IPS DF 6.9 (cell line): ENCODE results near the gene DIP2C.
"Not testable (repeated sequence)": the region's sequence is repeated elsewhere in the genome, so short reads cannot be mapped to it uniquely, and the experiment has no call there.

Experiments
- DNase-seq: peaks from one replicate; pipeline ENCODE4 v3.0.0-alpha.2; 2013; ENCODE audit warnings: low read depth, low spot score
- H3K27ac ChIP-seq: one replicate; pipeline ENCODE4 v1.5.1; 2013; ENCODE audit warnings: low read length, control low read depth
- H3K27me3 ChIP-seq: 2 replicates; pipeline ENCODE4 v1.6.1; 2013; ENCODE audit warnings: mild to moderate bottlenecking, low read length; ENCODE audit not compliant: control insufficient read depth, insufficient read depth
- H3K36me3 ChIP-seq: 2 replicates; pipeline ENCODE4 v1.6.1; 2013; ENCODE audit warnings: low read length; ENCODE audit not compliant: control insufficient read depth, insufficient read depth
- H3K4me1 ChIP-seq: 2 replicates; pipeline ENCODE4 v1.6.1; 2013; ENCODE audit warnings: low read length; ENCODE audit not compliant: control insufficient read depth, insufficient read depth
- H3K4me3 ChIP-seq: 2 replicates; pipeline ENCODE4 v1.5.1; 2013; ENCODE audit warnings: mild to moderate bottlenecking, low read length
- H3K9me3 ChIP-seq: 2 replicates; pipeline ENCODE4 v1.6.1; 2013; ENCODE audit warnings: low read length, inconsistent platforms; ENCODE audit not compliant: control insufficient read depth, insufficient read depth
- WGBS: extraction: QIAGEN DNeasy Blood & Tissue Kit; methylation state at CpG from one replicate; pipeline ENCODE4 v1.1.7; 2013; ENCODE audit warnings: mixed read lengths, missing lambda C conversion rate; ENCODE audit not compliant: insufficient read length, insufficient coverage; 5-methylcytosine and 5-hydroxymethylcytosine counted together

Gene DIP2C

DNA sequence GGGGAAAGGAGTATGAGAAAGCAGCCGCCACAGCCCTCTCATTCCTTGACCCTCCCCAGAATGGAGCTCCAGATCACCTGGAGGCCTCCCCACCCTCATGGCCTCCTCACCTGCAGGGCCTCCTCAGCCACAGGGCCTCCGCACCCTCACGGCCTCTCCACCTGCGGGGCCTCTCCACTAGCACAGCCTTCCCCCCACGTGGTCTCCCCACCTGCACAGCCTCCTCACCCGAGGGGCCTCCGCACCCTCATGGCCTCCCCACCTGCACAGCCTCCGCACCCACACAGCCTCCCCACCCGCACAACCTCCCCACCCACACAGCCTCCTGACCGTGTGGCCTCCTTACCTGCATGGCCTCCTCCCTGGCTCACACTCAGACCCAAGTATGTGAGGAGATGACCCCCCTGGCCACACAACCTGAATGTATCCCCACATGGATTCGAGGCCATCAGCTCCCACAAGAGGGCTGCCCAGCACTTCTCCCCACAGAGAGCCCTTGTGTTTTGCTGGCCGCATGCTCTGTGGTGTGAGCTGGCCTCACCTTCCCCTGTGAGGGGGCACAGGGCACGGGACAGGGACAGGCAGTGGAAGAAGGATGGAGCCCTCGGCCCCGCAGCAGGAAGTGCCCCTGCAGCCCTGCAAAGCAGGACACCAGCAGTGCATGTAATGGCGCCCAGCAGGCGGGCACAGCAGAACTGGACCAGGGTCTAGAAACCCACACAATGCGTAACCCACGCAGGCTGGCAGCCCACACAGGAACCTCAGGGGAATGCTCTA is 3.1 kb downstream of the DIP2C start:
- DNase-seq = no peak
- H3K4me3 ChIP-seq = no peak overlapping the region
- H3K27me3 ChIP-seq = peaks cover 5% of the 10 kb centered on the region; the same call in 1 of the 2 replicates
- no CpG with 5 or more reads among the region's 19 CpGs for WGBS
- no peaks in the 10 kb centered on the region for H3K36me3 ChIP-seq
- H3K9me3 ChIP-seq = no peaks in the 10 kb centered on the region
- no peak overlapping the region for H3K27ac ChIP-seq
- H3K4me1 ChIP-seq = no peaks in the 10 kb centered on the region; the same call in 1 of the 2 replicates

DNA sequence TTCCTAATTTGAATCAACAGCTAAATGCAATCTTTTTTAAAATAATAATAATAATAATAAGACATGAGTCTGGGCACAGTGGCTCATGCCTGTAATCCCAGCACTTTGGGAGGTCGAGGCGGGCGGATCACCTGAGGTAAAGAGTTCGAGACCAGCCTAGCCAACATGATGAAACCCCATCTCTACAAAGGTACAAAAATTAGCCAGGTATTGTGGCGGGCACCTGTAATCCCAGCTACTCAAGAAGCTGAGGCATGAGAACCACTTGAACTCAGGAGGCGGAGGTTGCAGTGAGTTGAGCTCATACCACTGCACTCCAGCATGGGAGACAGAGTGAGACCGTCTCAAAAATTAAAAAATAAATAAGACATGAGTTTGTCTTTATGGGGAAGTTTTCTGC is 3.9 kb downstream of the DIP2C start:
- WGBS = no CpG with 5 or more reads among the region's 7 CpGs
- H3K9me3 ChIP-seq = no peaks in the 10 kb centered on the region
- H3K27me3 ChIP-seq = peaks cover 2% of the 10 kb centered on the region; the same call in 1 of the 2 replicates
- no peak for DNase-seq
- H3K36me3 ChIP-seq = no peaks in the 10 kb centered on the region
- H3K4me1 ChIP-seq = no peaks in the 10 kb centered on the region; the same call in 1 of the 2 replicates
- no peak overlapping the region for H3K27ac ChIP-seq
- H3K4me3 ChIP-seq = no peak overlapping the region

DNA sequence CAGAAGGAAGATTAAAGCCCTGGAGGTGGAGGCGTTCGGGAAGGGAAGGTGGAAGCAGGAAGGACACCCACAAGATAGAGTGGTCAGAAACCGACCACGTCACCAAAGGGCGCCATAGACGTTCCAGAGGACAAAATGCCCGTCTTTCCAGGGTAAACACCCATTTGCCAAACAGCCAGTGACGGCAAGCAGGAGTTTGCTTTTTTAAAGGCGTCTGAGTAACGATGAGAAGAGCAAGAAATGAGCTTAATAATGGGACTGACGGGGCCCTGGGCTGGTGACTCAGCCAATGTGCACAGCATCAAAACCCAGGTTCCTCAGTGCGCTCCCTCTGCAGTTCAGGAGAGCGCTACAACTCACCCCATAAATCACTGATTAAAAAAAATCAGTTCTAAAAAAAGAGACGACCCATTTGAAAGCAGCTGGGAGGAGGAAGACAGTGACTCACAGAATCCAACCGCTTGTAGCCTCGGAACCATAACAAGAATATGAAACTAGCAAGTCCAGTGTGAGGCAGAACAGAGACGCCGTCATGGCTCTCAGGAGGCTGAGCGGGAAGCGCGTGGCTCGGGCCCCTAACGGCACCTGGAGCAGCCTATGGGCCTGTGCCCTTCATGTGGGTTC is 5.9 kb downstream of the DIP2C start:
- no CpG with 5 or more reads among the region's 23 CpGs for WGBS
- Histone ChIP-seq H3K27ac (no peak overlapping the region), H3K9me3 (no peaks in the 10 kb centered on the region), H3K27me3 (no peaks in the 10 kb centered on the region), H3K4me1 (no peaks in the 10 kb centered on the region; the same call in 1 of the 2 replicates), H3K4me3 (no peak overlapping the region), H3K36me3 (no peaks in the 10 kb centered on the region)
- DNase-seq = no peak

DNA sequence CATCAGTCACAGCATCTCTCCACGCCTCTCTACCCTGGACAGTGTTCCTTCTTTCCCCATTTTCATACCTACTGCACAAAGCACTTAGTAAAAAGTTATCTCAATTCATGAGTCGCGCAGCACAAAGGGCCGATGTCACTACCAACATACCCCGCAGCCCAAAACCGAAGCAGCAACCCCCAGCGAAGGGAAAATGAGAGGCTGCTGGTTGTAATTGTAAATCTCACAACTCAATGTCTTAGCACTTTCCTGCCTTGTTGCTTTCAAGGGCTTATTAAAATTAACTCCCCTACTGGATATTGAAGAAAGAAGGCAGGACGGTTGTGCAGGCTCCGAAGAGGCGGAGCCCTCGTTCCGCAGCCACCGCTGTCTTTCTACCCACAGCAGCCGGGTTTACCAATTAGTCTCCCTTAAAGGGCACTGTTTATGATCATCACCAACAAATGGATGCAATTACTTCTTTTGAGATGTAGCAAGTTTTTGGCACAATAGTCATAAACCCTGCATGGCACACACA is 6.5 kb downstream of the DIP2C start:
- DNase-seq = no peak
- H3K27ac ChIP-seq = no peak overlapping the region
- WGBS = no CpG with 5 or more reads among the region's 14 CpGs
- no peaks in the 10 kb centered on the region for H3K9me3 ChIP-seq
- no peaks in the 10 kb centered on the region; the same call in 1 of the 2 replicates for H3K4me1 ChIP-seq
- no peaks in the 10 kb centered on the region for H3K27me3 ChIP-seq
- no peaks in the 10 kb centered on the region for H3K36me3 ChIP-seq
- no peak overlapping the region for H3K4me3 ChIP-seq

DNA sequence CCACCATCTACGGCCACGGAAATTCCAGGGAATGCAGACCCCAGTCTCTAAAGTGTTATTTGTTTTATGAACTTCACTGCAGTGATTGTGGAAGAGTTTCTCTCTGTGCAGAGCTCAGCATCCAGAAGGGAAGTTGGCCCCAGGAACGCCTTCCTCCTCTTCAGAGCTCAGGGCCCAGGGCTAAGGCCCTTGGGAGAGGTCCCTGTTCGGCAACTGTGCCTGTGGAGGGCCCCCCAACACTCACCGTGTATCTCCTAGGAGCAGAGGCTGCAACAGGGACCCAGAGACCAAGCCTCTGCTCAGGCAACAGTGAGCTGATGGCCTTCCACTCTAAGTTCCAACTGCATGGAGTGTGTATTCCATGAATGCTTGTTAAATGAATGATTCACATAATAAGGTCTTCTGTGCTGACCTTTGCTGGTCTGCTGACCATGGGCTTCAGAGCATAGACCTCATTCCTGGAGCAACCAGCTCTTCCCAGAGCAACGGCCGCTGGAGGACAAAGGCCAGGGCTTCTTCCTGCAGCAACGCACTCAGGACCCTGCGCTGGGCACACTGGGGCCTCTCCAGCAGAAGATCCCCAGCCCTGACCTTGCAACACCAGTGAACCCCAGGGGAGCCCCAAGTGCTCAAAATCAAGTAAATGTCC is 7.7 kb downstream of the DIP2C start:
- Histone ChIP-seq H3K36me3 (no peaks in the 10 kb centered on the region), H3K4me3 (no peak overlapping the region), H3K9me3 (no peaks in the 10 kb centered on the region), H3K4me1 (no peaks in the 10 kb centered on the region; the same call in 1 of the 2 replicates), H3K27me3 (no peaks in the 10 kb centered on the region), H3K27ac (no peak overlapping the region)
- WGBS = no CpG with 5 or more reads among the region's 9 CpGs
- no peak for DNase-seq

DNA sequence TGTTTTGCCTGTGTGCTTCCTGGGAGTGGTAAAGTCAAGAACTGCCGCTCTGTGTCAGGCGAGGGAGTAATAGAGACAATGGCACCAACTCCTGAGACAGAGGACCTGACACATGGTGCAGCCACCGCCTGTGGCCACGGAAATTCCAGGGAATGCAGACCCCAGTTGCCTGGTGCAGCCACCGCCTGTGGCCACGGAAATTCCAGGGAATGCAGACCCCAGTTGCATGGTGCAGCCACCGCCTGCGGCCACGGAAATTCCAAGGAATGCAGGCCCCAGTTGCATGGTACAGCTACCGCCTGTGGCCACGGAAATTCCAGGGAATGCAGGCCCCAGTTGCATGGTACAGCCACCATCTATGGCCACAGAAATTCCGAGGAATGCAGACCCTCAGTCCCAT is 8.7 kb downstream of the DIP2C start:
- Histone ChIP-seq H3K36me3 (no peaks in the 10 kb centered on the region), H3K4me1 (no peaks in the 10 kb centered on the region; the same call in 1 of the 2 replicates), H3K27ac (no peak overlapping the region), H3K4me3 (no peak overlapping the region), H3K27me3 (no peaks in the 10 kb centered on the region), H3K9me3 (no peaks in the 10 kb centered on the region)
- WGBS = no CpG with 5 or more reads among the region's 12 CpGs
- no peak for DNase-seq

DNA sequence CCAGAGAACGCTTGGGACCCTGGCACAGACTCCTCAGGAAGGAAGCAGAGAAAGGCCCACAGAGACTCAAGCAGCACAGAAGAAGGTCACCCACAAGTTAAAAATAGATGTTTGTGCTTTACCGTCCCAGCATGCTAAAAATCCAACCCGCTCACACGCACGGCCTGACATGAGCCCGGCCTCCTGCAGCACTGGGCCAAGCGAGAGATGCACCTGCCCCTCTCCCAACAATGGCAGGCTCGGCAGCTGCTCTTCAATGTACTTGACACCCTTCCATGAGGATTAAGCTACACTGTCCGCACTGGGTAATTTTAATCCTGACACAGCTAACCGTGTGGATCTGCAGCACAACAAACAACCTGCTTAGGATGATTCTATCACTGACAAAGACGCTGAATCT is 9.3 kb downstream of the DIP2C start:
- Histone ChIP-seq H3K36me3 (no peaks in the 10 kb centered on the region), H3K9me3 (no peaks in the 10 kb centered on the region), H3K27ac (no peak overlapping the region), H3K4me1 (no peaks in the 10 kb centered on the region; the same call in 1 of the 2 replicates), H3K4me3 (no peak overlapping the region), H3K27me3 (no peaks in the 10 kb centered on the region)
- WGBS = no CpG with 5 or more reads among the region's 11 CpGs
- DNase-seq = no peak

DNA sequence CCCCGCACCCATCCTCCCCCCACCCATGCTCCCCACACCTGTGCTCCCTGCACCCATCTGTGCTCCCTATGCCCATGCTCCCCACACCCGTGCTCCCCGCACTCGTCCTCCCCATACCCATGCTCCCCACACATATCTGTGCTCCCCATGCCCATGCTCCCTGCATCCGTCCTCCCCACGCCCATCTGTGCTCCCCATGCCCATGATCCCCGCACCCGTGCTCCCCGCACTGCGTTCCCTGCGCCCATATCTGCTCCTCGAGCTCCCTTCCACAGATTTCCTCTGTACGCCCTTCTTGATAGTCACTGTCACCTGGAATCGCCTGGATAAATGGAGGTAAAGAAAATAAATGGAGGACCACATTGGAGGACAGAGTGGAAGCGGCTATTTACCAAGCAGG is 9.9 kb downstream of the DIP2C start:
- no CpG with 5 or more reads among the region's 15 CpGs for WGBS
- H3K27me3 ChIP-seq = no peaks in the 10 kb centered on the region
- H3K36me3 ChIP-seq = no peaks in the 10 kb centered on the region
- H3K4me1 ChIP-seq = no peaks in the 10 kb centered on the region; the same call in 1 of the 2 replicates
- DNase-seq = no peak
- H3K9me3 ChIP-seq = no peaks in the 10 kb centered on the region
- no peak overlapping the region for H3K27ac ChIP-seq
- H3K4me3 ChIP-seq = no peak overlapping the region

DNA sequence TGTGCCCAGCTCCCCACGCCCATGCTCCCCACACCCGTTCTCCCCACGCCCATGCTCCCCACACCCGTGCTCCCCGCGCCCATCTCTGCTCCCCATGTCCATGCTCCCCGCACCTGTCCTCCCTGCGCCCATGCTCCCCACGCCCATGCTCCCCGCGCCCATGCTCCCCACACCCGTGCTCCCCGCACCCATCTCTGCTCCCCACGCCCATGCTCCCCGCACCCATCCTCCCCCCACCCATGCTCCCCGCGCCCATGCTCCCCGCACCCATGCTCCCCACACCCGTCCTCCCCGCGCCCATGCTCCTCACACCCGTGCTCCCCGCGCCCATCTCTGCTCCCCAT is 10.8 kb downstream of the DIP2C start:
- not testable (repeated sequence) for H3K4me1 ChIP-seq, DNase-seq, H3K27ac ChIP-seq, H3K4me3 ChIP-seq, H3K36me3 ChIP-seq, H3K27me3 ChIP-seq, H3K9me3 ChIP-seq
- no CpG with 5 or more reads among the region's 24 CpGs for WGBS

DNA sequence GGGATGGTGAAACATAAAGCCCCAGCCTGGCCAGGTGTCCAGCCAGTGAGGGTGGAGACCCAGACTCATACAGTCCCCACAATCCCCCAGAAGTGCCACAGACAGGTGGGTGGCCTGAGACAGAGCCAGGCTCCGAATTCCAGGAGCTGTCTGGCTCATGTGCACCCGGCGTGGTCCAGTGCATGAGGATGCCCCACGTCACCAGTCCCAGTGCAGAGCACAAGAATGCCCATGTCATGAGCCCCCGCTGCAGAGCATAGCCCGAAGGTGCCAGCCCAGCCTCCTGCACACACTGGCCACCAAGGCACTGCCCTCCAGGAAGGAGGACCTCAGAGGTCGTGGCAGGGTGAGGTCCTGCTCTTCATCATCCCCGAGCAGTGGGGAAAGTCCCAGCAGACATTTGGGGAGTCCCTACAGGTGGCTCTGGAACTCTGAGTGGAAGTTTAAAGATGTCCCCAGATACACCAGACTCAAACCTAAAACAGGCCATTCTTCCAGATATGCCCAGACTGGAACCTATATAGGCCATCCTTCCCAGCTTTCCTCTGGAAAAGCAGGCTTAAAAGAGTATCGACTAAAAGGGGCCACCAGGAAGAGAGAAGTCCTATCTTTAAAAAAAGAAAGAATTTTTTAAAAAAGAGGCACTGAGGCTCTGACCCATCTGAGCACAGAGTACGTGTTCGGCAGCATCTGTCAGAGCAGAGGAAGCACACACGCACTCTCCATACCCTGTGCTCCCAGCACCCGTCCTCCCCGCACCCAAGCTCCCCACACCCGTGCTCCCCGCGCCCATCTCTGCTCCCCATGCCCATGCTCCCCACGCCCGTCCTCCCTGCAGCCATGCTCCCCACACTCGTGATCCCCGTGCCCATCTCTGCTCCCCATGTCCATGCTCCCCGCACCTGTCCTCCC is 11.5 kb downstream of the DIP2C start:
- no CpG with 5 or more reads among the region's 22 CpGs for WGBS
- no peak overlapping the region for H3K4me3 ChIP-seq
- no peaks in the 10 kb centered on the region for H3K27me3 ChIP-seq

More for the DNA sequence above, 11.5 kb downstream of the DIP2C start:
- DNase-seq = no peak
- no peaks in the 10 kb centered on the region for H3K9me3 ChIP-seq
- no peaks in the 10 kb centered on the region for H3K36me3 ChIP-seq
- H3K4me1 ChIP-seq = no peaks in the 10 kb centered on the region; the same call in 1 of the 2 replicates
- no peak overlapping the region for H3K27ac ChIP-seq
